G401.6 (cell line): Measurements from ENCODE around the gene LRSAM1.

Experiments used
- FAIRE-seq: peaks from 2 replicates; lab custom pipeline; 2012; peaks lifted over from hg19 to GRCh38; lab: Jason Lieb, UNC

The LRSAM1 gene

DNA sequence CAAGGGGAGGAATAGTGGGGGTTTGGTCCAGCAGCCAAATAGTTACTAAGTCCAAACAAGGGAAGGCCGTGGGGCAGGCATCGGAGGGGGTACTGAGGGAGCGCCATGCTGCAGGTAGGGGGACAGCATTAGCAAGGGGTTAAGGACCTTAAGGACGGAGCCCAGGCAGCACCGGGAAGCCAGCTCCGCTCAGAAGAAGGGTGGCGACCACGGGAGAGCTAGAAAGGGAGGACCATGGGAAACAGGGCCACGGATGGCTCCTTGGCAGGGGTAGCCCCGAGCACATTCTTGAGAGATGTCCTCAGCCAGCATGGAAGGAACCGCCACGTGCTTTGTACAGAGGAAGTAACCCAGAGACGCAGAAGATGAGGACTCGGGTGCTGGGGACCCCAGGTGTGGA lies 84.5 kb downstream of the LRSAM1 start:
- no peak for FAIRE-seq

DNA sequence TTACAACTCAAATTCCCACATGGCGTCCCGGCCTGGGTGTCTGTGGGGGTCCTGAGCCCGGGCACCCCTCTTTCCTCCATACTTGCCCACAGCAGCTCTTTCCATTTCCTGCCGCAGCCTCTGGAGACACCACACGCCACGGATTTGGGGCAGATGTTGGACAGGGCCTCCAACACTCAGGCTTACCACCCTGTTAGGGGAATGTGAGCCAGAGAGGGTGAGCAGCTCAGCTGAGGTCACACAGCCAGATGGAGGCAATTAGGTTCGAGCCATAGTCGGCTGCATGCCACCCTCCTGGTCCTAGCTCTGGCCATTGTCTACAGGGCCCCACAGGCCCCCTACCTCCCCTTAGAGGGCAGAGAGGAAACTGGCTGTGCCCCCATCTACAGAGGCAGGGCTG lies 85.2 kb downstream of the LRSAM1 start:
- no peak for FAIRE-seq

GRCh38 chr9:127537014-127537413 lies 85.7 kb downstream of the LRSAM1 start:
- FAIRE-seq, result no peak

DNA sequence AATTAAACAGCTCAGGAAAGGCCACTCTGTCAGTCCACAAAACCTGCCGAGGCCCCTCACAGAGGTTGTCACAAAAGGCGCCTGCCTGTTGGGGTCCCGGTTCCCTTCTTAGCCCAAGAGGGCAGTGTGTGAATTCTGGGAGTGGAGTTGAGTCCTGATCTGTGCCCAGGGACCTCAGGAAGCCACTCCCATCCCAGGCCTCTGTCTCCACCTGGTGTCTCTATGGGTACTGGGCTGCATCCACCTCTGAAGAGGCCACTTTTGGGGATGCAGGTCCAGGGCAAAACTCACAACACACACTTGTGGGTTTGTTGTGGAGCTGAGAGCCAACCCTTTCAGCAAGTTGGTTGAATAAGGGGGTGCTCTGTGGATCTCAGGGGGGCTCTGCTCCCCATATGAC lies 86.5 kb downstream of the LRSAM1 start:
- FAIRE-seq, result no peak

GRCh38 chr9:127538849-127539258 lies 87.5 kb downstream of the LRSAM1 start:
- FAIRE-seq, result no peak

DNA sequence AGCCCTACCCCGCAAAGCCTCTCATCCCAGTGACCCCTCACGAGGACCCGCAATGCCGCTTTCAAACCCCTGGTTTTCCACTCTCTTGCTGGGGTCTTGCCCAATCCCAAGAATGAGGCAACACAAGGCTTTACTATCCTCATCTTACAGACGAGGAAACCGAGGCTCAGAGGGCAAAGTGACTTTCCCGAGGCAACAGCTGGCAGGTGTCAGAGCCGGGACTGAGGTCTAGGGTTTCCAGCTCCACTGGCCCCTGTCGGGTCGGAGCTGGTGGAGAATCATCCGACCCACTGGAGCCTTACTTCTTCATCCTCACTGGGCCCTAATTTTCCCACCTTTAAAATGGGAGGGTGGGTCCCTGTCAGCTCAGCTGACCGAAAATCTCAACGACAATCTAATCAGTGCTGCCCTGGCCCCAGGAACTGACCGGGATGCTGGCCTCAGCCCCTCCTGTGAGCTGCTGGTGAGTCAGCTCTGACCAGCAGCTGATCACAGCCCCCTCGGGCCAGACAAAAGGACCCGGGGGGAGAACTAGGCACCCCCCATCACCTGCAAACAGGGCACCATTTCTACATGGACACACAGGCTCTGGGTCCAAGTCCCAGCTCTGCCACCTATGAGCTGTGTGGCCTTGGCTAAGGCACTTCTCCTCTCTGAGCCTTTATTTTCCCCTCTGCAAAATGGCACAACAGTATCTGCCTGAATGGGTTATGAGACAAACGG lies 88.1 kb downstream of the LRSAM1 start:
- no peak for FAIRE-seq

GRCh38 chr9:127539982-127540663 lies 88.8 kb downstream of the LRSAM1 start:
- no peak for FAIRE-seq

DNA sequence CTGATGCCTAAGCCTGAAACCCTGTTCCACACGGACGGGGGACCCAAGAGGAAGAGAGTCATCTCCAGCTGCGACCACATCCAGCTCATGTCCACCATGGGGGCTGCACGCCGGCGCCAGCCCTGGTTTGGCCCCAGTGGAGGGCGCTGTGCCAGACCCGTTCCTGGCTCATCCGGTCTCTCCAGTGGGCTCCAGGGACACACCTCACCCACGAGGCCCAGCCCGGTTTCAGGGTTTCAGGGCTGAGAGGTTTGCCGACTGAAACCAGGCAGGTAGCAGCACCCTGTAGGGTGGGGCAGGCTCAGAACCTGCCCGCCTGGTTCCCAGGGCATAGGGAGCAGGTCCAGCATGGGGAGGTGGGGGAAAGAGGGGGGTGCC lies 89.3 kb downstream of the LRSAM1 start:
- FAIRE-seq, result no peak

- FAIRE-seq, result no peak
These were observed 89.9 kb downstream of the LRSAM1 start for GRCh38 chr9:127541176-127541575.

- no peak for FAIRE-seq
These were observed 90.6 kb downstream of the LRSAM1 start for GRCh38 chr9:127541865-127542264.

DNA sequence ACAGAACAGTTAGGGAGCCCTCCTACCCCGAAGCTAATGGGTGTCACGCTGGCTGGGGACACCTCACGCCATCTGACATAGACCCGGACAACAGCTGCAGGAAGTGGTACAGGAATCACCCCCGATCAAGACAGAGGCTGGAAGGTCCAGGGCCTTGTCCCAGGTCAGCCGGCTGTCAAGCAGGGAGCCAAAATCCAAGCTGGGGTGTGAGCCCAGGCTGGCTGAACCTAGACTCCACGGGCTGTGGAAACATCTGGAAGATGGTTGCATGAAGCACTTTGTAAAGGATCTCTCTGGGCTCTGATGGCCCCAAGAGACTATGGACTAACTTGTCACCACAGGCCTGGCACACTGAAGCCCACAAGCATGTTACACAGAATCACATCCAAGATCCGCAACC lies 91.9 kb downstream of the LRSAM1 start:
- FAIRE-seq, result no peak

- no peak for FAIRE-seq
These were observed 92.7 kb downstream of the LRSAM1 start for GRCh38 chr9:127543973-127544533.

DNA sequence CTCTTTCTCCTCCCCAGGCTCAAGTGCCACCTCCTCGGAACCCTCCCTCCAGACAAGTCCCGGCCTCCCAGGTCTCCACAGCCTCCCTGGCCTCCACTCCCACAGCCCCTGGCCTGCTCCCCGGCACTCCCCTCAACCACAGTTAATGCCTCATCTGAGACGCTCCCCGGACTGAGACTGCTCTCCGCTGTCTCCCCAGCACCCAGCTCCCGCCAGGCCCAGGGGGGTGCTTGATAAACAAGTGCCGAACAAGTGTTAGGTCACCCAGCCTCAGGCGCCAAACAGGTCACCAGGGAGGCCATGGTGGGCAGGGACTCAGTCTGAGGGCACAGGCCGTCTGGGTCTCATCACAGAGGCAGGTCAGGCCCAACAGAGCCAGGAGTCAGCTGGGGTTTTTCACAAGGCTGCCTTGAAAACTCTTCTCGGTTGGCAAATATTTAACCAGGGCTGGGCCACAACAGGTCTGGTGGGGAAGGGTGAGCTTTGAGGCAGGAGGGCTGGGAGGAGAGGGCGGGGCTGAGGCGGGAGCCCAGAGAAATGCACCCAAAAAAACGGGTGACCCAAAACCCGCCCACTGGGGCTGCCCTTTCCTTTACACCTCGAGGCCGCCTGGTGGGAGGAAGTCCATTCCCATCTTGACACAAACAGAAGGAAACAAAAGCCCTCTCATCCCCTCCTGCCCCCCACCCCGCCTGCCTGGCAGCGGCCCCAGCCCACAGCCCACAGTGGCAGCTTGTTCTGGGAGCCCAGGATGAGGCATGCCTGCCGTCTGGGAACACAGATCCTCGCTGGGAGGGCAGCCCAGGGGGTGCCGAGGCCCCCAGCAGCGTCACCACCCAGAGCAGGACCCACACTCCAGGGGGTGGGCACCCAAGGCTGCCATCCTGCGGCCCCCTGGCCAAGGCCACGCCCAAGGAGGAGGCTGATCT lies 94.2 kb downstream of the LRSAM1 start:
- no peak for FAIRE-seq

- FAIRE-seq, result no peak
These were observed 95.0 kb downstream of the LRSAM1 start for GRCh38 chr9:127546125-127546832.

GRCh38 chr9:127548352-127548881 lies 97.1 kb downstream of the LRSAM1 start:
- FAIRE-seq, result no peak

DNA sequence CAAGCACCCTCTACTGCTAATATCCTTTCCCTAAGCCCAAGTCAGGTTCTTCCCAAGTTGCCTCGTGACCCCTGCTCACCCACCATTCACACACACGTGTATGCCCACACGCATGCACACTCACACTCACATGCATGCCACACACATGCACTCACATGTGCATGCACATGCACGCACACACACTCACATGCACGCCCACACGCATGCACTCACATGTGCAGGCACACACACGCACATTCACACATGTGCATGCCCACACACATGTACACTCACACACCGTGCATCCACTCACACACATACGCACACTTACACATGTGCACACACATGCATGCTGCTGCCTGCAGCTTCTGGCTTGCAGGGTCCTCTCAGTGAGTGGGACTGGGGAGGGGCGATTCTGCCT lies 97.9 kb downstream of the LRSAM1 start:
- FAIRE-seq, result no peak

DNA sequence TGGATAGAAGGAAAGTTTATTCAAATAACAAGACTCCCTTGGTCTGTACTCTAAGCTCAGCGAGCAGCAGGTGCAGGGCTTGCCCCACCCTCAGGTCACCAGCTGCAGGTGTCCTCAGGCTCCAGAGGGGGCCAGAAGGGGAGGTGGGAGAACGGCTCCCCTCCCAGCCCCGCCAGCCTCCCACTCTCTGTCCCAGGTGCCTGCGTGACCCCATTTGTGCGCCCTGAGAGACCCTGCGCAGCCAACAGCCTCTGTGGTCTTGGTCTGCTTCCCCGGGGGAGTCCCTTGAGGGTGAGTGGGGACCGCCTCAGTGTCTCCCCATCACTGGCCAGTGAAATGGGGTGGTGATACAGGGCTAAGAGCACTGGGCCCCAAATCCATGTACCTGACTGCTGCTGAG lies 98.4 kb downstream of the LRSAM1 start:
- no peak for FAIRE-seq

GRCh38 chr9:127550282-127550681 lies 99.0 kb downstream of the LRSAM1 start:
- FAIRE-seq, result no peak

DNA sequence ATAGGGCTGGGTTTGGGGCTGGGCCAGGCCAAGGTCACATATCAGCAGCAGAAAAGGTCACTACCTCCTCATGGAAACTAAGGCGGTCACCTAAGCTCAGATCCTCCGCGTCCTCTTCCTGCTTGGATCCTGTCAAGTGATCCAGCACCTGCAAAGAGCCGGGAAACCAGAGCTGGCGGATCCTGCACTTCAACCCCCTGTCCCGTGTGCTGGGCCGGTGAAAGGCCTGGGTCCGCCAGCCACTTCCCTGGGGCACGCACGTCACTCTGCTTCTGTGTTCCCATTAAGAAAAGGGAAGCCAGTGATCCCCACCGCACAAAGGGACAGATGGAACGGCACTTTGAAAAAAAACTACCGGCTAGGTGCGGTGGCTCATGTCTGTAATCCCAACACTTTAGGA lies 99.4 kb downstream of the LRSAM1 start:
- no peak for FAIRE-seq
